HG03521 (cell line): ENCODE measurements around the gene FIGLA.

Experiments
- ATAC-seq: cut with Tn5 transposase; IDR thresholded peaks from one replicate; pipeline ENCODE4 v1.9.1; 2021; ENCODE audit warnings: mild to moderate bottlenecking, moderate library complexity; ENCODE audit not compliant: unreplicated experiment

The FIGLA gene, protein sequence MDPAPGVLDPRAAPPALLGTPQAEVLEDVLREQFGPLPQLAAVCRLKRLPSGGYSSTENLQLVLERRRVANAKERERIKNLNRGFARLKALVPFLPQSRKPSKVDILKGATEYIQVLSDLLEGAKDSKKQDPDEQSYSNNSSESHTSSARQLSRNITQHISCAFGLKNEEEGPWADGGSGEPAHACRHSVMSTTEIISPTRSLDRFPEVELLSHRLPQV

DNA sequence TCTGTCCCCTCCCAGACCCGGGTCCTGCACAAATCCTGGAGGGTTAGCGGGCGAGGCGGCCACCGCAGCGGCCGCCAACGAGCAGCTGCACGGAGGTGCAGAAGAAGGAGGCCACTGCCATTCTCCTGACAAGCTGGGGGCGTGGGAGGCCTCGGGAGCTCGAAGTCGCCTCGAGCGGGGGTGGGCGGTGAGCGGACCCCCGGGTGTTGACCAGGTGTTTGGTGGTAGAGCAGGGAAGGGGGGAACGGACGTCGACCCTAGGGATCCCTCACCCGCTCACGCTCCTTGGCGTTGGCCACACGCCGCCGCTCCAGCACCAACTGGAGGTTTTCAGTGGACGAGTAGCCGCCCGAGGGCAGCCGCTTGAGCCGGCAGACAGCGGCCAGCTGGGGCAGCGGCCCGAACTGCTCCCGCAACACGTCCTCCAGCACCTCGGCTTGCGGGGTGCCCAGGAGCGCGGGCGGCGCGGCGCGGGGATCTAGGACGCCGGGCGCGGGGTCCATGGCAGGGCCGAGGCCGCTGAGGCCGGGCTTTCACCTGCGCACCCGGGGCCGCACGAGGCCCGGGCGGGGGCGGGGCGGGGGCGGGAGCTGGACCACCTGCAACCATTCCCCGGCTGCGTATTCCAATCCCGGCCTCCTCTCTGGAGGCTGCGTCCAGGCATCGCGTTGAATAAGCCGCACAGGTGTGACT lies at the start of gene FIGLA:
FIGLA (minus strand) TSS at position 508 of the 693 bp plus-strand sequence; CDS start at position 503, 5 bp downstream.
- no peak for ATAC-seq

DNA sequence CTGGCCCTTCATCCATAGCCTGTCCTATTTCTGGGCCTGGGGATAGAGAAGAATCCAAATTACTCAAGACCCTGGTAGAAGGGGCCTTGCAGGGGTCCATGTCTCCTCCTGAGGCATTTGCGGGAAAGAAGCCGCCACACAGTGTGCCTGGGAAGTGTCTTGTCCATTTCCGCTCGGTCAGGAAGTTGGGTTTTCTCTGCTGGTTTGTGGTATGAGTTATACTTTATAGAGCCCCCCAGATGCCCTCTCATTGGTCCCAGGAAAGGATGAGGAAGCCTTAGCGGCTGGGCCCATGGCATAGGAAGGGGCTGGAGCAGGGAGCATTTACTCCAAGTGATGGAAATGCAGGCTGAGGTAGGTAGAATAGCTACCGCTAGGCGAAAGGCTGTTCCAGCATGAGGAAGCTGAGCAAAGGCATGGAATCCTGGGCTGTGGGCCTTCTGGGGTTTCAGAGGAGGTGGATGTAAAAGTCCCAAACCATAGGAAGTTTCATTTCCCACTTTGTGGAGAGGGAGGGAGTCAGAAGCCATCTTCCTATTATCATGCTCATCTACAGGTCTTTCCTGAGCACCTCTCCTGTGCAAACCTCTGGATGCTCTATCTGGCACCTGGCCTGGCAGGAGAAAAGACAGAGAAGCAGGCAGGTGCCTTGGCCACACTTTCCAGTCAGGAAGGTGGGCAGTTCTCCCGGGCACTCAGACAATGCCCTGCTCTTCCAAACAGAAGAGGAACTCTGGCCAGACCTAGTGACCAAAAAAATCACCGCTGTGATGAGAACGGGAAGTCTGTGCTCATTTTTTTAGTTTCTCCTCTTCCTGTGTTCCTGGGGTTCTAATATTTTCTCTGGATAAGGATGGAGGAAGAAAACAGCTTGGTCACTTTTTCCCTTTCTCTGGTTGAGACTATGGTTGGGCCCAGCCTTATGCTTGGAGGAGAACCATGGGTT lies 47.8 kb upstream of the FIGLA start:
- ATAC-seq, result no peak

DNA sequence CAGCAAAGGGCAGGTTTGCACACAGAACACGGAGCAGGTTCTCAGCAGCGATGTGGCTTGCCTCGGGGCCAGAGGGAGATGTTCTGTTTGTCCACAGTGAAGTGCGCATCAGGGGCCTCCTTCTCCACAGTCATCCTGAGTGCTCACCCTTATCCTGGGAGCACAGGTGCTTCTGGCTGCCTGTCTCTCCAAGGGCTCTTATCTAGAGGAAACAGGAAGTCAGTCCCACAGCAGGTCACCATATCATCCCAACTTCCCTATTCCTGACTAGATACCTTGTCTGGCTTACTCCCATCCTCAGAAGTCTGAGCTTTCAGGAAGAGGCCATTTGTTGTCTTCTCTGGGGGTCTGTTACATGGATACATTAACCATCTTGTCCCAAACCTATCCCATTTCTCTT lies 45.2 kb upstream of the FIGLA start, which contains the start of gene CD207:
CD207 (minus strand) TSS at position 174 of the 400 bp plus-strand sequence; CDS start at position 134, 40 bp downstream.
- no peak for ATAC-seq

DNA sequence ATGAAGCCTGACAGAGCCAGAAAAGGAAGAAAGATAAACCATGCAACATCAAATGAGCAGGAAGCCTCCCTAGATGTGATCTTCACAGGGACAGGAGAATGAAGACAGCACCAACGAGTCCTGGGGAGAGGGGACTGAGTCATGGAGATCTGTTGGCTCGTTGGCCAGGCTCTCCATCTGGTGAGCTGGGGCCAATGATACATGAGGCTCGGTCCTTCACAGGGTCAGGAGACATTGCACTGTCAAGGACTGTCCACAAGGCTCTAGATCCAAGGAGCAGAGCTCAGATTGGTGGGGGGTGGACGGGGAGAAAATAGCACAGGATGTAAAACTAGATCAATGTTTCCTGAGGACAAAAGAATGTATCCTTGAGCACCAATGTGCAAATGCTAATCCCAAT lies 44.4 kb upstream of the FIGLA start:
- ATAC-seq, result no peak

DNA sequence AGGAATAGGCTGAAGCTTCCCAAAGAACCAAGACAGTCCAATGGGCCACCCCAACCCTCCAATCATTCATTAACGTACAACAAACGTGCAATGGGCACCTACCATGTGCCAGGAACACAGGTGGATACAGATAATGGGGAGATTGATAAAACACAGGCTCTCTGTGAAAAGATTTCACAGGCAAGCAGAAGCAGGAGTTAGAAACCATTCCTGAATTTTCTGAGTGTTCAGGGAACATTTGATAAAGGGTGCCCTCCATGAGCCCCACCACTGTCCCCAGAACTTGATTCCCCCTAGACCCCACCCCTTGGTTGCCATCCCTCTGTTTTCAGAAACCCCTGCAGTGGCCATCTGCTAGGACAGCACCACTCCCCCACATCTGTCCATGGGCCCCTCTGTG lies 43.7 kb upstream of the FIGLA start:
- ATAC-seq, result no peak

DNA sequence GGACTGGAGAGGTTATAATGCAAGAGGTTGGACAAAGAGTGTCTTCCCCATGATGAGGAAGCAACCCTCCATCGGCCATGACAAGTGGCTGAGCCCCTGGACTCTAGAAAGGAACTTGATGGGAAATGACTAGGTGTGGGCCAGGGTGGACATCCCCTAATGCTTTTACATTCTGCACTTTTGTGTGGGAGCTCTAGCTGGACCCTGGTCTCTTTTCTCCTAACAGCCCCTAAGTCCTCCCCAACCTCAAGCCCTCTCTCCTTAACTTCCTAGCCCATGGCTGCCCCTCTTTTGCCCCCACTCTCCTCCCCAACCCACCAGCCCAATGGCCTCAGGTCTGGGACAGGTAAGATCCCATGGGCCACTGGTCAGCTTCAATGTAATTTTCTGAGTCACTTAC lies 42.8 kb upstream of the FIGLA start:
- ATAC-seq, result no peak

DNA sequence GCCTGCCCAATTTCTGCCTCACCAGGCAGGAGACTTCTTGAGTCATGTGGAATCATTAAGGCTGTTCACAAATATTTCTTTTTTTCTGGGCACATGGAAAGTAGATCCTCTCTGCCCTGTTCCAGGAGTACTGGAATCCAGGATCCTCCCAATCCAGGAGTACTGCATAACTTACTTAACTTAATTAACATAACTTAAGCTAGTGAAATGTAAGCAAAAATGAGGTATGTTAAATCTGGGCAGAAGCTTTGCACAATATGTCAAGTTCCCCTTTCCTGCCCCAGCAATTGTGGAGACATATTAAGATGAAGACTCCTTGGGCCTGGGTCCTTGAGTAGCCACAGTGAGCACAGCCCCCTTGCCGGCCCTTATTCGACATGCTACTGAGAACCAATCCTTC lies 41.9 kb upstream of the FIGLA start:
- ATAC-seq, result no peak

DNA sequence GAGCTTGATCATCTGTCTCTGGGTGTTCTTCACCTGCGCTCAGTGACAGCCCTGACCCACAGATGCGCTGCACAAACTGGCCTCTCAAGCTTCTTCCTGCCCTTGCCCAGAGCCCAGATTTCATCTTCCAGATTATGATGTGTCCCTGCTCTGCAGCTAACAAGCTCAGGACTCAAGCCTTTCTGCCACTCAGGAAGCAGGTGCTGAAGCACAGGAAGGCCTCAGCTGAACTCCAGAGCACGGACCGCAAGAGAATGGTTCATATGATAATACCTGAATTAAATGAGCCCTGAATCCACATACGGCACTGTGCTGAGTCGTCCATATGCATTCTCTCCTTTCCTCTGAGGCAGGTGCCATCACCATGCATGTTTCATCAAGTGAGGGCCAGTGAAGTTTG lies 41.4 kb upstream of the FIGLA start:
- no peak for ATAC-seq

DNA sequence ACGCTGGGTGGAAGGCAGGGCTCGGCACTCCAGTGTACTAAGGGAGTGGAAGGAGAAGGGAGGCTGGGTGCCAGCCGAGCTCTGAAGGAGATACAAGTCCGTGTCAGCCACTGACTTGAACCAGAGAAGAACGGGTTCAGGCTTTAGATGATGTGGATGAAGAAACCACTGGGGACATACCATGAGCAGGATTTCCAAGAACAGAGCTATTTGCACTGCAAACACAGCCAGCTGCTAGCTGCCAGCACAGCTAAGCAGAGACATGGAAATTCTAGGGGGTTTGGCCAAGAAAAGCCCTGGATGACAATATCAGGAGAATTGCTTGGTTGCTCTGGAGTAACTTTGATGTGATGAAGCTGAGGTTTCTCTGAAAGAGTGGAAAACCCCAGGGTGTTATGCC lies 39.9 kb upstream of the FIGLA start:
- no peak for ATAC-seq

DNA sequence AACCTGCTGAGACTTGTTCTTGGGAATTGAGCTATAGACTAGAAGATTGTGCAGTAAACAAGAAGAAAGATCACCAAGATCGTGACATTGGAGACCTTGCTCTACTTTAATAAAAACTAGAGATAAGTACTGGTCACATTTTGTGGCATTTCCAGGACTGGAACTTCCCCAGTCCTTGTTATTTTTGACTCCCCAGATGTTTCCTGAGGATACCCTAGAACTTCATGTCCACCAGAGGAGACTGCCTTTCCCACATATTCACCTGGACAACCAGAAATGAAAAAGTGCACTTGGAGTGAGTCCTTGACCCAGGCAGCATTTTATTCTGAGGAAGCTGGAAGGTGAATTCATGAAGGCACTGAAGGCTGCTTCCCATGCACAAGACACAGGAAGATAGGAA lies 39.5 kb upstream of the FIGLA start:
- no peak for ATAC-seq

DNA sequence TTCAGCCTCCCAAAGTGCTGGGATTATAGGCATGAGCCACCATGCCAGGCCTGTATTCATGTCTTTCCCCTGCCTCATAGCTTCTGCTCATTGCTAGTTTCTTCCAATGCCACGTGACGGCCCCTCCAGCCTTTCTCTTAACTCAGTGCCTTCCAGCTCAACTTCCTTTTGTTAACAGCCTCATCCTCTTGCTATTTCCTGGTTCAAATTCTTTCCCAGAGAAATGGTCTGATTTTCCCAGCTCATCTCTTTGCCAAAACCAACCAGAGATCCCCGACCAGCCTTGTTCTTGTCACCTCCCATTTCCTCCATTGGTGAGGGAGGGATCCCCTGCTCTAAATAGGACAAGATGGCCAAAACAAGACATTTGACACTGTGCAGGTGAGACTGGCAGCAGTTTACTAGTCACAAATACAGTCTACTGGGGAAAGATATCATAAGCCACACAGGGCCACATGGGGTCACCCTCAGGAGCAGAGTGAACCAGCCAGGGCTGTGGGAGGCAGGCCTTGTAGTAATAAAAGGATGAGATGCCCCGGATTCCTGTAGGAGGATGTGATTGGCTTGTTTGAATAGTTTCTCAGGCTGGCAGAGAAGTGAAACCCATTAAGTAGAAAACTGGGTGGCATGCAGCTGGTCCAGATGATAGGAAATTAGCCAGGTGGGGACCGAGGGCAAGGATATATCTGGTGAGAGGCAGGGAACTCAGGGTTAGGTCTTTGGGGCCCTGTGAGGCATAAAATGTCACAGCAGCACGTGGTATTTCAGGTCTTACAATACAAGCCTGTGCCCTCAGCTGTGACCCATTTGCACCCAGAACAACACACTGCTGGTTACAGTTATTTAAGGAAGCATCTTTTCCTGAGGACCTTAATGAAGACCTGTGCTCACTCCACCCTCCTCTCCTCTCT lies 38.7 kb upstream of the FIGLA start:
- ATAC-seq, result no peak

DNA sequence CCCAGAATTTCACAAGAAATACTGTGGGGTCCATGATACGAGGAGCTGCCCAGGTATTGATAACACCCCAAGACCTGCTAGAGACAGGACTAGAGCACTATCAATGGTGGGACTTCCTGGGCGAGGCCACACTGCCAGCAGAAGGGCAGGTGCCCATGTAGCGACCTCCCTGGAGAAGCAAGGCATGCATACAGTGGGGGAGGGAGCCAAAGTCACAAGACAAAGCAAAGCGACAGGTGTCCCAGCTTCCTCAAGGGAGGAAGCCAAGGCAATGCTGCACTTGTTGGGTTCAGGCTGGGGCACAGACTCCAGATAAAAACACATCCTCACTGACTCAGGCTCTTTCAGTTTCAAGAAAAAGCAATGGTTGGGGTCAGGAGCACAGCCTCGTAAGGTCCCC lies 37.7 kb upstream of the FIGLA start:
- ATAC-seq, result no peak

DNA sequence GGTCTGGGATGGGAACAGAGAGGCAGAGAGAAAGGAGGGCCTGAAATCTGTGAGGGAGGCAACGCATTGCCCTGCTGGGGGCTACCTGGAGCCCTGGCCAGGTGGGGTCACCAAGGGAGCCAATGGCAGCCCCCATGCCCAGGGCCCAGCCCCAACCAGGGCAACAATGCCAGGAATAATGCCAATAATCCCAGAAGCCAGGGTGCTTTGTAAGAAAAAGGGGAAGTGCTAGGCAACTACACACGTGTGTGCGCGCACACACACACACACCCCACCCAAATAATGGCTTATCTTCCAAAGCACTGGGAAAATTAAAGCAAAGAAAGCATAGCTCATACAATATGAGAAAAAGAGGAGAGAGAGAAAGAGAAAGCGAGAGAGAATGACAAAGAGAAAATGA lies 36.9 kb upstream of the FIGLA start:
- ATAC-seq, result no peak

DNA sequence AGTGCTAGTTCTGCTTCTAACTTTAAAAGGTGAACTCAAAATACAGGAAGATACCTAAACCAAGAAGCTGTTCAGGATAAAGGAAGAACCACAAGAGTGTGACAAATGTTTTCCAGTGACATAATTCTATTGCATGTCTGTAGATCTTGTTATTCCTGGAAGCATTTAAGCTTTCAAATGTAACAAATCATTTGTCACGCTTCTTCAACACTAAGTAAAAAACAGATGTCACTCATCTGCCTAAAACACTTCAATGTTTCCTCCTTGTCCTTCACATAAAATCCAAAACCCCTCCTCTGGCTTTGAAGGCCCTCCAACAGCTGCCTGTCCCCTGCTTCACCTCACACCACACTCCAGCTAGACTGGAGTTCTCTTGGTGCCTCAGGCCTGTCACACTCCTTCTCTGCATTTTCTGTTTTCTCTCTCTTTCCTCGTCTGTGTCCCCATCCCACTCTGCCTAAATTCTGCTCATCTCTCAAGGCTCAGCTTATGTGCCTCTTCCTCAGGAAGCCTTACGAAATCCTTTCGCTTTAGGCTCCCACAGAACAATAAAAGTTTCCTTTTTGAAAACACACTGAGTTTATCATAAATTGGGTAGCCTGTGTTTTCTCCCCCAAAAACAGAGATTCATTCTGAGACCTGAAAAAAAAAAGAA lies 36.4 kb upstream of the FIGLA start:
- ATAC-seq, result no peak

DNA sequence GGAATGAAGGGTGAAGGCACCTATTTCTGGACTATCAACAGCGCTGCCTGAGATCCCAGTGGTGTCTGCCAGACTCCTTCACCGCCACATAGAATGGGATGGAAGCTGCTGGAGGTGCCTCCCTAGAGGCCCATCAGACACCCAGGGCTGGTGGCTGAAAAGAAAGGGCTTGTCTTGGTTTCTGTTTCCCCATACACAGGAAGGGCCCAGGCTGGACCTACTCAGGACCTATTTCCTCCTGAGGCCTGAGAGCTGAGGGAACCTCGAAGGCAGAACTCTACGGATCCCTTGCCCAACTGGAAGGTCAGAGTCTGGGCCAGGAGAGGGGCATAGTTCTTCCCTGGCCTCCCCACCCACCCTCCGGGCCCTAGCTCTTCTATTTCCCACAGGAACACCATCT lies 32.8 kb upstream of the FIGLA start:
- no peak for ATAC-seq

DNA sequence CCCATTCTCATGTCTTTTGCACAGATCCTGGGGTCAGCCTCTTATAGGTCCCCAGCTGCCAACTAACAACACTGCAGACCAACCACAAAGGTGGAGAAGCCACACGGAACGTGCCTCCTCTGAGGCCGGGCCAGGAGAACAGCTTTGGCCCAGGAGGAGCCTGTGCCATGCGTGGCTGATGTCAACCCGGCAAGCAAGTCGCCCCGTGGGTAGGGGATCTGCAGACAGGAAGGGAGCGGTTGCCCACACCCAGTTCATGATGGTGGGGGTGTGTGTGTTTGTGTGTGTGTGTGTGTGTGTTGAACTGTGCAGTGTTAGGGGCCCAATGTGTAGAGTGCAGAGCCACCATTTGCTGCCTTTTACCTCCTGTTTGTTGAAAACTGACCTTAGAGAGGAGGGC lies 32.4 kb upstream of the FIGLA start:
- no peak for ATAC-seq

DNA sequence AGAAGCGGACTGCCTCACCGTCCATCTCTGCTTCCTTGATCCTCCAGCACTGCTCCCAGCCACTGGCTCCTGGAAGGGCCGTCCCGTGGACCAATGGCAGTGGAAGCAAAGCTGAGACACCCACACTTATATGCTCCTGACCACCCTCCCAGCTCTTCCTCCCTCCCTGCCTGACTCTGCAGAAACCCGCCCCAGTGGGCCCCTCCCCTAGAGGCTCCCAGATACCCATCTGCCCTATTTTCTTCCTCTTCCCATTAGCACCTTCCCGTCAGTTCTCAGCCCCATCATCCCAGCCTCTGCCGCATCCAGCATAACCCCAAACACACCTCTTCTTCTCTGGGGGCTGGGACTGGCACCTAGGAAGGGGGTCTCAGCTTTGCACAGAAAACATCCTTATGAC lies 30.1 kb upstream of the FIGLA start, which contains the start of gene CLEC4F:
CLEC4F (minus strand) TSS at position 101 of the 400 bp plus-strand sequence; CDS start at position 25, 76 bp downstream.
- no peak for ATAC-seq

DNA sequence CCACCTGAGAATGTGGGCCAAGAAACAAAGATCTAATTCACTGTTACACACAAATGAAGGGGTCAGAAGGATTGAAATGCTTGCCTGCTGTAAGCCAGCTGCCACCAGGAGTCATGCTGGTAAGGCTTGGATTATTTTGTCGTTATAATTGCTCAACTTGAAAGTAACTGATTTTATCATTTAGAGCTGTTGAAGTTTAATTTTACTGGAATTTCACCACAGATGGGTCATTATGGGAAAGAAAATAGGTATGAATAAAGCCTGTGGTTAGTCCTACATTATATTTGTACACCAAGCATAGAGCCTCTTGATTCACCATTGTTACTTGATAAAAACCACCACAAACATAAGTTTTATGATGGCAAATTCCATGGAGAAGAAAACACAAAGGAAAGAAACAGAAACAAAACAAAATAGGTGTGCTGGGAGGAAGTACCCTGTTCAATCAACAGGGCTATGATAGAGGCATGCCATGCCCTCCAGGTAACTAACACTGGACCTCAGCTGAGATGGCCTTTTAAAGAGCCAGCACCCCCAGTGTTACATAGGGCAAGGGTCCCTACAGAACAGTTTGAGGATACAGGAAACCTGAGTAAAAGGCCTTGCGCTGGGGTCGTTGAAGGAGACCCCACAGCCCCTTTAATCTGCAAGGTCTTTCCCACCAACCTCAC lies 27.0 kb upstream of the FIGLA start:
- no peak for ATAC-seq

DNA sequence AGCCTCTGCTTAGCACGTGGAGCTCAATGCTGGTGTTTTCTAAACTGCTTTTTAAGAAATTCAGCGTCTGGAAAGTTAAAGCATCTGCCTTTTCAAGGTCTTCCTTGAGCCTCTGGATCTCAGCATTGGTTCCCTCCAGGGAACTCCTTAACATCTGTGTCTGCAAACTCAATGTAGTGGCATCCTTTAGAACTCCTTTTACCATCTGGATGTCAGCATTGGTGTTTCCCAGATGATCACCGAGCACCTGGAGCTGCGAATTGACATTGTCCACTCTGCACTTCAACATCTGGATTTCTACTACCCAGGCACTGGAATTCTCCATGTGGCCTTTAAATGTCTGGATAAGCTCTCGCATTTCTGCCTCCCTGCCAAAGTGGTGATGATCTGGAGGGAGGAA lies 26.3 kb upstream of the FIGLA start:
- no peak for ATAC-seq
